Ovary (tissue), 9 donors: Measurements from ENCODE around the gene DNAJC1. TPM values are rescaled to one million over a fixed set of nuclear protein-coding genes. Genes with fewer than 3 reads are reported as not detected.
"Not testable (repeated sequence)": the region's sequence is repeated elsewhere in the genome, so short reads cannot be mapped to it uniquely, and the experiment has no call there.

Experiments
- DNase-seq, 5 donors: peaks; one replicate each; pipeline ENCODE4 v3.0.0-alpha.2; 2019 to 2020
- H3K27ac ChIP-seq, 2 donors: fragments of 200-600 bp; one replicate each; pipeline versions ENCODE4 v1.5.1 to v1.8.0; 2019 to 2022
- H3K27me3 ChIP-seq: fragments of 200-600 bp; one replicate; pipeline ENCODE4 v1.8.0; 2022
- H3K36me3 ChIP-seq: fragments of 200-600 bp; sonication (generic); one replicate; pipeline ENCODE4 v1.5.1; 2019
- H3K4me1 ChIP-seq: one replicate; pipeline ENCODE4 v1.8.1; 2013; ENCODE audit warnings: mild to moderate bottlenecking, moderate library complexity; ENCODE audit not compliant: insufficient read depth
- H3K4me3 ChIP-seq: fragments of 200-600 bp; sonication (generic); one replicate; pipeline ENCODE4 v1.5.1; 2017
- H3K9me3 ChIP-seq, 2 donors: fragments of 200-600 bp in 1 of 2; sonication (generic) in 1 of 2; one replicate each; pipeline versions ENCODE4 v1.5.1 to v1.8.1; 2013 to 2019; ENCODE audit warnings: mild to moderate bottlenecking in 1 of 2, moderate library complexity in 1 of 2
- CTCF ChIP-seq, 3 donors: fragments of 450-650 bp in 2 of 3; fragments of 200-600 bp in 1 of 3; IDR thresholded peaks; one replicate each; pipeline versions ENCODE4 v1.5.1 to v1.8.0; 2016 to 2022; ENCODE audit warnings: antibody characterized with exemption in 3 of 3, mild to moderate bottlenecking in 1 of 3
- EP300 ChIP-seq: sonication (generic); formaldehyde crosslinking; IDR thresholded peaks from one replicate; pipeline ENCODE4 v1.6.1; 2017; ENCODE audit warnings: antibody characterized with exemption
- POLR2A ChIP-seq: fragments of 450-650 bp; IDR thresholded peaks from one replicate; pipeline ENCODE4 v1.6.1; 2017; ENCODE audit warnings: antibody characterized with exemption, mild to moderate bottlenecking, moderate library complexity
- WGBS, 3 donors: extraction: QIAGEN DNeasy Blood & Tissue Kit in 1 of 3; methylation state at CpG; one replicate each; pipeline versions ENCODE4 v1.1.5 to v1.1.7; 2013 to 2017; 5-methylcytosine and 5-hydroxymethylcytosine counted together
- intact Hi-C, 4 donors: fragments of 100-400 bp; cut with DNase I; formaldehyde crosslinking; loops; one replicate each; pipeline versions ENCODE4 v1.11.0 to v1.15.1; 2022 to 2023
- polyA plus RNA-seq, 2 donors: library from polyadenylated mRNA; stranded (reverse); fragments of 200-250 nt in 1 of 2; fragments of 350-450 nt in 1 of 2; fragmentation: Illumina TruSeq in 1 of 2; extraction: RNeasy Lipid Tissue Mini Kit (QIAGEN cat#74804) in 1 of 2; gene quantifications; one replicate each; pipeline ENCODE4 v1.2.3, GENCODE V29; 2013 to 2014
- total RNA-seq, 7 donors: library from RNA; depleted of rRNA in 2 of 7; stranded (reverse); fragments of >200 nt in 2 of 7; fragmentation: NEBNext Ultra II Directional in 3 of 7; extraction: Animal tissue kit (Norgen Biotek cat#: 25700) in 3 of 7; gene quantifications; one replicate each; pipeline versions ENCODE4 v1.1.0 to v1.2.4, GENCODE V29; 2016 to 2023
- donor health status: DM: no; HTN: no; CAD: no; lungs with moderate emphysema.
- donor health status: DM: no; HTN: no; CAD: no.
- donor health status: Bipolar disorder and iron deficiency.
- donor health status: DM: yes; HTN: yes; CAD: no.
- donor health status: DM: no; HTN: no; CAD: no.
- donor health status: DM: yes; HTN: yes; CAD: no.

The DNAJC1 gene
- total and polyA plus RNA-seq, 9 donors: 18.8 to 62.7 (median 21.0) TPM

- Histone ChIP-seq H3K4me3 (no peak overlapping the region), H3K27me3 (no peaks in the 10 kb centered on the region), H3K4me1 (no peaks in the 10 kb centered on the region), H3K36me3 (no peaks in the 10 kb centered on the region), H3K27ac (no peak overlapping the region), H3K9me3 (no peaks in the 10 kb centered on the region)
- intact Hi-C loops: no loop called here
- WGBS, 3 donors: 67 to 79% (median 76%) methylated on average over 1 of the region's 1 CpG
- DNase-seq: no peak
- no peak for TF ChIP-seq CTCF (IDR thresholded peaks at IDR 0.05)
Observed at GRCh38 chr10:21820952-21821351, 182.6 kb downstream of the DNAJC1 start.

GRCh38 chr10:21818416-21818815 is 185.1 kb downstream of the DNAJC1 start:
- H3K36me3 ChIP-seq, H3K27me3 ChIP-seq, intact Hi-C loops, H3K9me3 ChIP-seq, H3K27ac ChIP-seq, H3K4me3 ChIP-seq, DNase-seq, H3K4me1 ChIP-seq: not testable (repeated sequence)
- WGBS, 3 donors: 95 to 97% (median 95%) methylated on average over 7 of the region's 7 CpGs

GRCh38 chr10:21814866-21815265 is 188.7 kb downstream of the DNAJC1 start:
- H3K4me1 ChIP-seq: no peaks in the 10 kb centered on the region
- 70 to 85% (median 81%) methylated on average over 2 of the region's 2 CpGs for WGBS, 3 donors
- H3K27me3 ChIP-seq: no peaks in the 10 kb centered on the region
- no peak overlapping the region for H3K4me3 ChIP-seq
- H3K27ac ChIP-seq: no peak overlapping the region
- no peaks in the 10 kb centered on the region for H3K36me3 ChIP-seq
- DNase-seq: no peak
- intact Hi-C loops: no loop called here
- no peak for TF ChIP-seq POLR2A
- no peak for TF ChIP-seq CTCF (IDR thresholded peaks at IDR 0.05)
- no peak for TF ChIP-seq EP300
- H3K9me3 ChIP-seq: no peaks in the 10 kb centered on the region

GRCh38 chr10:21813946-21814345 is 189.6 kb downstream of the DNAJC1 start:
- H3K4me1 ChIP-seq: no peaks in the 10 kb centered on the region
- intact Hi-C loops: no loop called here

GRCh38 chr10:21811245-21811585 is 192.3 kb downstream of the DNAJC1 start:
- DNase-seq: no peak
- Histone ChIP-seq H3K27ac (no peak overlapping the region), H3K4me1 (no peaks in the 10 kb centered on the region), H3K4me3 (no peak overlapping the region), H3K9me3 (no peaks in the 10 kb centered on the region), H3K36me3 (no peaks in the 10 kb centered on the region), H3K27me3 (peaks cover 4% of the 10 kb centered on the region)
- WGBS, 3 donors: 63 to 73% (median 67%) methylated on average over 2 of the region's 2 CpGs
- TF ChIP-seq CTCF (IDR thresholded peaks at IDR 0.05): no peak
- TF ChIP-seq EP300: no peak
- no peak for TF ChIP-seq POLR2A
- intact Hi-C loops: no loop called here

More at GRCh38 chr10:21813946-21814345, 189.6 kb downstream of the DNAJC1 start:
- H3K27me3 ChIP-seq: no peaks in the 10 kb centered on the region
- H3K4me3 ChIP-seq: no peak overlapping the region
- no peaks in the 10 kb centered on the region for H3K9me3 ChIP-seq
- no peak for DNase-seq
- no peaks in the 10 kb centered on the region for H3K36me3 ChIP-seq
- TF ChIP-seq POLR2A: no peak
- no peak for TF ChIP-seq EP300
- no peak for TF ChIP-seq CTCF (IDR thresholded peaks at IDR 0.05)
- no peak overlapping the region for H3K27ac ChIP-seq
- 85 to 95% (median 92%) methylated on average over 2 of the region's 2 CpGs for WGBS, 3 donors
